Astrocyte (in vitro differentiated cells and primary cell): ENCODE measurements around the gene STRIP2. TPM values are rescaled to one million over a fixed set of nuclear protein-coding genes. Genes with fewer than 3 reads are reported as not detected.

ENCODE experiments used
- DNase-seq: peaks from one replicate; pipeline ENCODE4 v3.0.0-alpha.2; 2010; ENCODE audit warnings: low read depth
- FAIRE-seq: peaks from 2 replicates; lab custom pipeline; 2011; peaks lifted over from hg19 to GRCh38; lab: Jason Lieb, UNC
- H2AFZ ChIP-seq: 2 replicates; pipeline ENCODE4 v1.6.0; 2012; ENCODE audit warnings: low read depth, low read length, inconsistent platforms
- H3K27ac ChIP-seq: 2 replicates; pipeline ENCODE4 v1.5.1; 2011; ENCODE audit warnings: low read depth, low read length, inconsistent platforms
- H3K27me3 ChIP-seq: 2 replicates; pipeline ENCODE4 v1.6.0; 2011; ENCODE audit warnings: low read length, inconsistent platforms; ENCODE audit not compliant: insufficient read depth
- H3K36me3 ChIP-seq: 2 replicates; pipeline ENCODE4 v1.5.1; 2011; ENCODE audit warnings: low read length, inconsistent platforms; ENCODE audit not compliant: insufficient read depth
- H3K4me1 ChIP-seq: 2 replicates; pipeline ENCODE4 v1.5.1; 2011; ENCODE audit warnings: low read length, inconsistent platforms; ENCODE audit not compliant: insufficient read depth
- H3K4me2 ChIP-seq: 2 replicates; pipeline ENCODE4 v1.6.0; 2012; ENCODE audit warnings: low read length, inconsistent platforms
- H3K4me3 ChIP-seq: 2 replicates; pipeline ENCODE4 v1.5.1; 2011; ENCODE audit warnings: low read depth, mild to moderate bottlenecking, low read length, inconsistent platforms; ENCODE audit not compliant: insufficient read depth
- H3K79me2 ChIP-seq: 2 replicates; pipeline ENCODE4 v1.6.0; 2012; ENCODE audit warnings: mild to moderate bottlenecking, low read length, inconsistent platforms; ENCODE audit not compliant: insufficient read depth
- H3K9ac ChIP-seq: 2 replicates; pipeline ENCODE4 v1.6.0; 2012; ENCODE audit warnings: mild to moderate bottlenecking, low read length, inconsistent platforms
- H3K9me3 ChIP-seq: 2 replicates; pipeline ENCODE4 v1.5.1; 2012; ENCODE audit warnings: low read depth, mild to moderate bottlenecking, low read length, inconsistent platforms; ENCODE audit not compliant: insufficient read depth
- H4K20me1 ChIP-seq: 2 replicates; pipeline ENCODE4 v1.6.0; 2012; ENCODE audit warnings: low read length, inconsistent platforms; ENCODE audit not compliant: insufficient read depth
- H3K27ac Mint-ChIP-seq: one replicate; pipeline ENCODE4 v1.8.0; 2021; ENCODE audit warnings: mild to moderate bottlenecking, mixed read lengths; ENCODE audit not compliant: unreplicated experiment
- H3K27me3 Mint-ChIP-seq: one replicate; pipeline ENCODE4 v1.8.0; 2021; ENCODE audit warnings: low read depth, mixed read lengths; ENCODE audit not compliant: unreplicated experiment
- H3K36me3 Mint-ChIP-seq: one replicate; pipeline ENCODE4 v1.8.0; 2021; ENCODE audit warnings: low read depth, mixed read lengths; ENCODE audit not compliant: unreplicated experiment
- H3K4me1 Mint-ChIP-seq: one replicate; pipeline ENCODE4 v1.8.0; 2021; ENCODE audit warnings: low read depth, mixed read lengths; ENCODE audit not compliant: unreplicated experiment
- H3K4me3 Mint-ChIP-seq: one replicate; pipeline ENCODE4 v1.8.0; 2021; ENCODE audit warnings: mild to moderate bottlenecking, moderate library complexity, mixed read lengths; ENCODE audit not compliant: unreplicated experiment
- H3K9me3 Mint-ChIP-seq: one replicate; pipeline ENCODE4 v1.8.0; 2021; ENCODE audit warnings: mild to moderate bottlenecking, mixed read lengths; ENCODE audit not compliant: unreplicated experiment
- CTCF ChIP-seq: IDR thresholded peaks from 2 replicates; pipeline ENCODE4 v1.5.1; 2011; ENCODE audit warnings: low read depth, mild to moderate bottlenecking, inconsistent platforms, low read length, moderate library complexity; ENCODE audit not compliant: insufficient read depth
- EZH2 ChIP-seq: IDR thresholded peaks from 2 replicates; pipeline ENCODE4 v1.6.1; 2012; ENCODE audit warnings: mild to moderate bottlenecking, low read length, inconsistent platforms; ENCODE audit not compliant: insufficient read depth
- total RNA-seq: library from RNA; stranded (reverse); gene quantifications from 2 replicates; pipeline ENCODE4 v1.2.1, GENCODE V29; 2021

The STRIP2 gene
- total RNA-seq, 1 donor from 2014 or later: 1.3 TPM

GRCh38 chr7:129512192-129512591, 78.0 kb downstream of the STRIP2 start:
- no peak overlapping the region for H3K4me3 Mint-ChIP-seq
- peaks cover 32% of the 10 kb centered on the region for H3K27me3 Mint-ChIP-seq
- no peak overlapping the region for H3K4me2 ChIP-seq
- no peaks in the 10 kb centered on the region for H4K20me1 ChIP-seq
- no peak overlapping the region for H2AFZ ChIP-seq
- H3K36me3 Mint-ChIP-seq: no peaks in the 10 kb centered on the region
- H3K4me3 ChIP-seq: no peak overlapping the region
- FAIRE-seq: peak; percentile 41
- no peak overlapping the region for H3K27ac ChIP-seq
- no peaks in the 10 kb centered on the region for H3K4me1 ChIP-seq
- no peaks in the 10 kb centered on the region for H3K4me1 Mint-ChIP-seq
- no peaks in the 10 kb centered on the region for H3K27me3 ChIP-seq
- no peak for TF ChIP-seq EZH2
- no peaks in the 10 kb centered on the region for H3K9me3 Mint-ChIP-seq
- H3K79me2 ChIP-seq: no peaks in the 10 kb centered on the region
- no peak for DNase-seq
- no peaks in the 10 kb centered on the region for H3K36me3 ChIP-seq
- H3K9me3 ChIP-seq: no peaks in the 10 kb centered on the region
- no peak overlapping the region for H3K9ac ChIP-seq
- no peak overlapping the region for H3K27ac Mint-ChIP-seq

- H3K27me3 ChIP-seq: no peaks in the 10 kb centered on the region
- TF ChIP-seq EZH2 (no peak), CTCF (no peak)
- H3K4me1 ChIP-seq: no peaks in the 10 kb centered on the region
- Mint-ChIP-seq H3K27ac (no peak overlapping the region), H3K36me3 (no peaks in the 10 kb centered on the region), H3K9me3 (no peaks in the 10 kb centered on the region), H3K27me3 (peaks cover 35% of the 10 kb centered on the region), H3K4me3 (no peak overlapping the region), H3K4me1 (no peaks in the 10 kb centered on the region)
- H2AFZ ChIP-seq: no peak overlapping the region
- no peaks in the 10 kb centered on the region for H3K79me2 ChIP-seq
- no peak overlapping the region for H3K27ac ChIP-seq
- H3K4me2 ChIP-seq: no peak overlapping the region
- no peak for DNase-seq
- H3K9ac ChIP-seq: no peak overlapping the region
- H4K20me1 ChIP-seq: no peaks in the 10 kb centered on the region
- no peak for FAIRE-seq
- H3K9me3 ChIP-seq: no peaks in the 10 kb centered on the region
- H3K36me3 ChIP-seq: no peaks in the 10 kb centered on the region
- H3K4me3 ChIP-seq: no peak overlapping the region
Observed at GRCh38 chr7:129513546-129513945, 79.3 kb downstream of the STRIP2 start.

GRCh38 chr7:129514683-129515082, 80.5 kb downstream of the STRIP2 start:
- H3K4me1 ChIP-seq: no peaks in the 10 kb centered on the region
- DNase-seq (no peak), FAIRE-seq (no peak)
- H3K27ac Mint-ChIP-seq: peak overlapping the region; percentile 18
- no peaks in the 10 kb centered on the region for H3K79me2 ChIP-seq
- H3K4me3 Mint-ChIP-seq: peak overlapping the region; percentile 8
- H3K27me3 Mint-ChIP-seq: peaks cover 39% of the 10 kb centered on the region
- no peaks in the 10 kb centered on the region for H3K36me3 Mint-ChIP-seq
- H3K36me3 ChIP-seq: no peaks in the 10 kb centered on the region
- H3K9me3 Mint-ChIP-seq: no peaks in the 10 kb centered on the region
- no peak overlapping the region for H3K27ac ChIP-seq
- H3K27me3 ChIP-seq: no peaks in the 10 kb centered on the region
- H2AFZ ChIP-seq: peak overlapping the region; percentile 40
- H3K4me3 ChIP-seq: no peak overlapping the region
- H3K4me2 ChIP-seq: no peak overlapping the region
- TF ChIP-seq EZH2: no peak
- TF ChIP-seq CTCF: no peak
- no peak overlapping the region for H3K9ac ChIP-seq
- H3K4me1 Mint-ChIP-seq: no peaks in the 10 kb centered on the region
- no peaks in the 10 kb centered on the region for H3K9me3 ChIP-seq
- no peaks in the 10 kb centered on the region for H4K20me1 ChIP-seq
